HEK293 (cell line): ENCODE measurements around the gene GABRB2.

Source experiments
- KLF10 ChIP-seq: fragments of 450-650 bp; IDR thresholded peaks from 2 replicates; pipeline ENCODE4 v1.5.1; 2018; ENCODE audit warnings: missing biosample characterization, mild to moderate bottlenecking, missing genetic modification characterization
- PRDM10 ChIP-seq: fragments of 450-650 bp; formaldehyde crosslinking; IDR thresholded peaks from 2 replicates; pipeline ENCODE4 v1.5.1; 2016; ENCODE audit warnings: missing biosample characterization, missing genetic modification characterization
- SCRT2 ChIP-seq: fragments of 450-650 bp; formaldehyde crosslinking; IDR thresholded peaks from 2 replicates; pipeline ENCODE4 v1.5.1; 2016; ENCODE audit warnings: missing biosample characterization, missing genetic modification characterization
- TSHZ1 ChIP-seq: fragments of 450-650 bp; formaldehyde crosslinking; IDR thresholded peaks from 2 replicates; pipeline ENCODE4 v1.5.1; 2016; ENCODE audit warnings: missing biosample characterization, missing genetic modification characterization, borderline replicate concordance
- ZBTB10 ChIP-seq: fragments of 450-650 bp; formaldehyde crosslinking; IDR thresholded peaks from 2 replicates; pipeline ENCODE4 v1.5.1; 2016; ENCODE audit warnings: missing biosample characterization, missing genetic modification characterization
- ZBTB11 ChIP-seq: fragments of 450-650 bp; formaldehyde crosslinking; conservative IDR thresholded peaks from 2 replicates; pipeline ENCODE4 v1.5.1; 2016; ENCODE audit warnings: low read depth, missing biosample characterization, missing genetic modification characterization
- ZBTB44 ChIP-seq: fragments of 450-650 bp; IDR thresholded peaks from 2 replicates; pipeline ENCODE4 v1.5.1; 2018; ENCODE audit warnings: missing biosample characterization, mild to moderate bottlenecking, missing genetic modification characterization
- ZFHX2 ChIP-seq: fragments of 450-650 bp; formaldehyde crosslinking; conservative IDR thresholded peaks from 2 replicates; pipeline ENCODE4 v1.5.1; 2016; ENCODE audit warnings: missing biosample characterization, missing genetic modification characterization
- ZNF280D ChIP-seq: fragments of 450-650 bp; formaldehyde crosslinking; IDR thresholded peaks from 2 replicates; pipeline ENCODE4 v1.5.1; 2016; ENCODE audit warnings: missing biosample characterization, missing genetic modification characterization
- ZNF48 ChIP-seq: fragments of 450-650 bp; formaldehyde crosslinking; IDR thresholded peaks from 2 replicates; pipeline ENCODE4 v1.5.1; 2016; ENCODE audit warnings: missing biosample characterization, missing genetic modification characterization
- ZNF514 ChIP-seq: fragments of 450-650 bp; formaldehyde crosslinking; IDR thresholded peaks from 2 replicates; pipeline ENCODE4 v1.5.1; 2016; ENCODE audit warnings: missing biosample characterization, missing genetic modification characterization
- ZNF529 ChIP-seq: fragments of 450-650 bp; formaldehyde crosslinking; IDR thresholded peaks from 2 replicates; pipeline ENCODE4 v1.5.1; 2017; ENCODE audit warnings: missing genetic modification characterization, missing biosample characterization; ENCODE audit not compliant: insufficient replicate concordance
- ZNF596 ChIP-seq: fragments of 450-650 bp; IDR thresholded peaks from 2 replicates; pipeline ENCODE4 v1.5.0; 2018; ENCODE audit warnings: missing biosample characterization, mild to moderate bottlenecking, missing genetic modification characterization, moderate library complexity
- ZNF670 ChIP-seq: fragments of 450-650 bp; formaldehyde crosslinking; IDR thresholded peaks from 2 replicates; pipeline ENCODE4 v1.5.1; 2016; ENCODE audit warnings: missing biosample characterization, missing genetic modification characterization, low read depth
- ZNF837 ChIP-seq: fragments of 450-650 bp; formaldehyde crosslinking; IDR thresholded peaks from 2 replicates; pipeline ENCODE4 v1.5.1; 2016; ENCODE audit warnings: missing biosample characterization, missing genetic modification characterization
- ZSCAN18 ChIP-seq: fragments of 450-650 bp; formaldehyde crosslinking; IDR thresholded peaks from 2 replicates; pipeline ENCODE4 v1.5.1; 2016; ENCODE audit warnings: missing biosample characterization, missing genetic modification characterization
- ZSCAN23 ChIP-seq: fragments of 450-650 bp; formaldehyde crosslinking; IDR thresholded peaks from 2 replicates; pipeline ENCODE4 v1.5.1; 2016; ENCODE audit warnings: missing biosample characterization, missing genetic modification characterization

GABRB2 gene

GRCh38 chr5:161378701-161379100, 167.8 kb downstream of the GABRB2 start (continued):
- TF ChIP-seq PRDM10 (tag by site-specific recombination) (no peak), TSHZ1 (tag by site-specific recombination) (no peak), ZNF48 (tag by site-specific recombination) (no peak), ZBTB44 (tag by site-specific recombination) (no peak), ZSCAN23 (tag by site-specific recombination) (no peak), ZSCAN18 (tag by site-specific recombination) (no peak), ZNF670 (no peak), ZBTB10 (tag by site-specific recombination) (no peak), SCRT2 (tag by site-specific recombination) (no peak), ZNF529 (tag by site-specific recombination) (no peak), ZNF280D (tag by site-specific recombination) (no peak), ZNF514 (no peak), KLF10 (tag by site-specific recombination) (no peak), ZNF837 (tag by site-specific recombination) (no peak), ZNF596 (tag by site-specific recombination) (no peak), ZBTB11 (tag by site-specific recombination) (no peak), ZFHX2 (tag by site-specific recombination) (no peak)
